HEK293 (cell line): ENCODE data around the gene TMEM143.

ENCODE experiments used
- YY1 ChIP-seq: fragments of 450-650 bp; formaldehyde crosslinking; IDR thresholded peaks from 2 replicates; pipeline ENCODE4 v1.5.1; 2018; ENCODE audit warnings: missing biosample characterization, missing genetic modification characterization
- ZNF155 ChIP-seq: fragments of 450-650 bp; formaldehyde crosslinking; IDR thresholded peaks from 2 replicates; pipeline ENCODE4 v1.5.1; 2016; ENCODE audit warnings: missing biosample characterization, missing genetic modification characterization
- ZNF530 ChIP-seq: fragments of 450-650 bp; formaldehyde crosslinking; IDR thresholded peaks from 2 replicates; pipeline ENCODE4 v1.5.1; 2016; ENCODE audit warnings: low read depth, missing biosample characterization, missing genetic modification characterization
- ZNF544 ChIP-seq: fragments of 450-650 bp; formaldehyde crosslinking; IDR thresholded peaks from 2 replicates; pipeline ENCODE4 v1.5.0; 2017; ENCODE audit warnings: missing biosample characterization, missing genetic modification characterization
- ZNF558 ChIP-seq: fragments of 450-650 bp; formaldehyde crosslinking; IDR thresholded peaks from 2 replicates; pipeline ENCODE4 v1.5.1; 2016; ENCODE audit warnings: missing biosample characterization, missing genetic modification characterization
- ZNF561 ChIP-seq: fragments of 450-650 bp; IDR thresholded peaks from 2 replicates; pipeline ENCODE4 v1.5.1; 2018; ENCODE audit warnings: missing biosample characterization, missing genetic modification characterization, borderline replicate concordance
- ZNF830 ChIP-seq: fragments of 450-650 bp; IDR thresholded peaks from 2 replicates; pipeline ENCODE4 v1.5.0; 2018; ENCODE audit warnings: missing biosample characterization, missing genetic modification characterization, low read depth, mild to moderate bottlenecking, moderate library complexity
- TF ChIP-seq, protein P1 (sequence below): fragments of 450-650 bp; formaldehyde crosslinking; IDR thresholded peaks from 2 replicates; pipeline ENCODE4 v1.5.1; 2016; ENCODE audit warnings: missing biosample characterization, missing genetic modification characterization

GRCh38 chr19:48342414-48342738 lies 21.4 kb downstream of the TMEM143 start:
- TF ChIP-seq ZNF530 (tag by site-specific recombination), result no peak
- no peak for TF ChIP-seq ZNF544 (tag by site-specific recombination)
- no peak for TF ChIP-seq ZNF558 (tag by site-specific recombination)
- TF ChIP-seq, protein P1, sequence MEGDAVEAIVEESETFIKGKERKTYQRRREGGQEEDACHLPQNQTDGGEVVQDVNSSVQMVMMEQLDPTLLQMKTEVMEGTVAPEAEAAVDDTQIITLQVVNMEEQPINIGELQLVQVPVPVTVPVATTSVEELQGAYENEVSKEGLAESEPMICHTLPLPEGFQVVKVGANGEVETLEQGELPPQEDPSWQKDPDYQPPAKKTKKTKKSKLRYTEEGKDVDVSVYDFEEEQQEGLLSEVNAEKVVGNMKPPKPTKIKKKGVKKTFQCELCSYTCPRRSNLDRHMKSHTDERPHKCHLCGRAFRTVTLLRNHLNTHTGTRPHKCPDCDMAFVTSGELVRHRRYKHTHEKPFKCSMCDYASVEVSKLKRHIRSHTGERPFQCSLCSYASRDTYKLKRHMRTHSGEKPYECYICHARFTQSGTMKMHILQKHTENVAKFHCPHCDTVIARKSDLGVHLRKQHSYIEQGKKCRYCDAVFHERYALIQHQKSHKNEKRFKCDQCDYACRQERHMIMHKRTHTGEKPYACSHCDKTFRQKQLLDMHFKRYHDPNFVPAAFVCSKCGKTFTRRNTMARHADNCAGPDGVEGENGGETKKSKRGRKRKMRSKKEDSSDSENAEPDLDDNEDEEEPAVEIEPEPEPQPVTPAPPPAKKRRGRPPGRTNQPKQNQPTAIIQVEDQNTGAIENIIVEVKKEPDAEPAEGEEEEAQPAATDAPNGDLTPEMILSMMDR (tag by site-specific recombination), result no peak
- TF ChIP-seq ZNF561, result no peak
- no peak for TF ChIP-seq ZNF830 (tag by site-specific recombination)
- no peak for TF ChIP-seq ZNF155 (tag by site-specific recombination)
- no peak for TF ChIP-seq YY1 (tag by site-specific recombination)
